Ovary (tissue), 9 donors: ENCODE measurements around the gene HMGCS1. TPM values are rescaled to one million over a fixed set of nuclear protein-coding genes. Genes with fewer than 3 reads are reported as not detected.

Experiments used
- DNase-seq, 5 donors: peaks; one replicate each; pipeline ENCODE4 v3.0.0-alpha.2; 2019 to 2020
- H3K27ac ChIP-seq, 2 donors: fragments of 200-600 bp; one replicate each; pipeline versions ENCODE4 v1.5.1 to v1.8.0; 2019 to 2022
- H3K27me3 ChIP-seq: fragments of 200-600 bp; one replicate; pipeline ENCODE4 v1.8.0; 2022
- H3K36me3 ChIP-seq: fragments of 200-600 bp; sonication (generic); one replicate; pipeline ENCODE4 v1.5.1; 2019
- H3K4me1 ChIP-seq: one replicate; pipeline ENCODE4 v1.8.1; 2013; ENCODE audit warnings: mild to moderate bottlenecking, moderate library complexity; ENCODE audit not compliant: insufficient read depth
- H3K4me3 ChIP-seq: fragments of 200-600 bp; sonication (generic); one replicate; pipeline ENCODE4 v1.5.1; 2017
- H3K9me3 ChIP-seq, 2 donors: fragments of 200-600 bp in 1 of 2; sonication (generic) in 1 of 2; one replicate each; pipeline versions ENCODE4 v1.5.1 to v1.8.1; 2013 to 2019; ENCODE audit warnings: mild to moderate bottlenecking in 1 of 2, moderate library complexity in 1 of 2
- CTCF ChIP-seq, 3 donors: fragments of 450-650 bp in 2 of 3; fragments of 200-600 bp in 1 of 3; IDR thresholded peaks; one replicate each; pipeline versions ENCODE4 v1.5.1 to v1.8.0; 2016 to 2022; ENCODE audit warnings: antibody characterized with exemption in 3 of 3, mild to moderate bottlenecking in 1 of 3
- EP300 ChIP-seq: sonication (generic); formaldehyde crosslinking; IDR thresholded peaks from one replicate; pipeline ENCODE4 v1.6.1; 2017; ENCODE audit warnings: antibody characterized with exemption
- POLR2A ChIP-seq: fragments of 450-650 bp; IDR thresholded peaks from one replicate; pipeline ENCODE4 v1.6.1; 2017; ENCODE audit warnings: antibody characterized with exemption, mild to moderate bottlenecking, moderate library complexity
- WGBS, 3 donors: extraction: QIAGEN DNeasy Blood & Tissue Kit in 1 of 3; methylation state at CpG; one replicate each; pipeline versions ENCODE4 v1.1.5 to v1.1.7; 2013 to 2017; 5-methylcytosine and 5-hydroxymethylcytosine counted together
- intact Hi-C, 4 donors: fragments of 100-400 bp; cut with DNase I; formaldehyde crosslinking; loops; one replicate each; pipeline versions ENCODE4 v1.11.0 to v1.15.1; 2022 to 2023
- polyA plus RNA-seq, 2 donors: library from polyadenylated mRNA; stranded (reverse); fragments of 200-250 nt in 1 of 2; fragments of 350-450 nt in 1 of 2; fragmentation: Illumina TruSeq in 1 of 2; extraction: RNeasy Lipid Tissue Mini Kit (QIAGEN cat#74804) in 1 of 2; gene quantifications; one replicate each; pipeline ENCODE4 v1.2.3, GENCODE V29; 2013 to 2014
- total RNA-seq, 7 donors: library from RNA; depleted of rRNA in 2 of 7; stranded (reverse); fragments of >200 nt in 2 of 7; fragmentation: NEBNext Ultra II Directional in 3 of 7; extraction: Animal tissue kit (Norgen Biotek cat#: 25700) in 3 of 7; gene quantifications; one replicate each; pipeline versions ENCODE4 v1.1.0 to v1.2.4, GENCODE V29; 2016 to 2023
- donor health status: DM: no; HTN: no; CAD: no; lungs with moderate emphysema.
- donor health status: DM: no; HTN: no; CAD: no.
- donor health status: Bipolar disorder and iron deficiency.
- donor health status: DM: yes; HTN: yes; CAD: no.
- donor health status: DM: no; HTN: no; CAD: no.
- donor health status: DM: yes; HTN: yes; CAD: no.

Gene HMGCS1
- total and polyA plus RNA-seq, 9 donors = 14.4 to 248 (median 33.6) TPM

- WGBS, 3 donors = 71 to 87% (median 81%) methylated on average over 2 of the region's 2 CpGs
- intact Hi-C loops = loop anchor here in 1 of 4 donors (5.0 kb wide), 1 partner anchor 158 kb away; no protein-coding TSS in a partner anchor
These were observed 22.5 kb downstream of the HMGCS1 start for GRCh38 chr5:43290726-43291125.

GRCh38 chr5:43288269-43288831 lies 24.9 kb downstream of the HMGCS1 start:
- no peaks in the 10 kb centered on the region for H3K36me3 ChIP-seq
- no peak for DNase-seq
- H3K4me3 ChIP-seq = no peak overlapping the region
- H3K4me1 ChIP-seq = no peaks in the 10 kb centered on the region
- no peak overlapping the region for H3K27ac ChIP-seq
- 88 to 97% (median 95%) methylated on average over 1 of the region's 1 CpG for WGBS, 3 donors
- no peaks in the 10 kb centered on the region for H3K9me3 ChIP-seq
- TF ChIP-seq EP300 (no peak), CTCF (IDR thresholded peaks at IDR 0.05) (no peak), POLR2A (no peak)
- no peaks in the 10 kb centered on the region for H3K27me3 ChIP-seq
- intact Hi-C loops = no loop called here

More at GRCh38 chr5:43290726-43291125, 22.5 kb downstream of the HMGCS1 start:
- no peaks in the 10 kb centered on the region for H3K36me3 ChIP-seq
- TF ChIP-seq EP300 (no peak), POLR2A (no peak), CTCF (IDR thresholded peaks at IDR 0.05) (no peak)
- no peaks in the 10 kb centered on the region for H3K27me3 ChIP-seq
- no peak overlapping the region for H3K27ac ChIP-seq
- no peak for DNase-seq
- H3K4me1 ChIP-seq = no peaks in the 10 kb centered on the region
- no peaks in the 10 kb centered on the region for H3K9me3 ChIP-seq
- no peak overlapping the region for H3K4me3 ChIP-seq

- TF ChIP-seq POLR2A (no peak), CTCF (IDR thresholded peaks at IDR 0.05) (no peak), EP300 (no peak)
- Histone ChIP-seq H3K27me3 (no peaks in the 10 kb centered on the region), H3K27ac (no peak overlapping the region), H3K4me3 (no peak overlapping the region), H3K4me1 (no peaks in the 10 kb centered on the region), H3K9me3 (no peaks in the 10 kb centered on the region), H3K36me3 (no peaks in the 10 kb centered on the region)
- 91 to 96% (median 96%) methylated on average over 4 of the region's 4 CpGs for WGBS, 3 donors
- no peak for DNase-seq
- intact Hi-C loops = no loop called here
These were observed 25.7 kb downstream of the HMGCS1 start for GRCh38 chr5:43287493-43287892.

- H3K9me3 ChIP-seq = no peaks in the 10 kb centered on the region
- H3K27me3 ChIP-seq = no peaks in the 10 kb centered on the region
- no peaks in the 10 kb centered on the region for H3K4me1 ChIP-seq
- no peak overlapping the region for H3K4me3 ChIP-seq
- no peak for TF ChIP-seq EP300
- TF ChIP-seq POLR2A = no peak
- no peak for TF ChIP-seq CTCF (IDR thresholded peaks at IDR 0.05)
- intact Hi-C loops = no loop called here
- no peak for DNase-seq
- H3K27ac ChIP-seq = no peak overlapping the region
- no peaks in the 10 kb centered on the region for H3K36me3 ChIP-seq
These were observed 26.6 kb downstream of the HMGCS1 start for GRCh38 chr5:43286623-43287022.
